ENCODE results near the gene TNKS1BP1.

DNA sequence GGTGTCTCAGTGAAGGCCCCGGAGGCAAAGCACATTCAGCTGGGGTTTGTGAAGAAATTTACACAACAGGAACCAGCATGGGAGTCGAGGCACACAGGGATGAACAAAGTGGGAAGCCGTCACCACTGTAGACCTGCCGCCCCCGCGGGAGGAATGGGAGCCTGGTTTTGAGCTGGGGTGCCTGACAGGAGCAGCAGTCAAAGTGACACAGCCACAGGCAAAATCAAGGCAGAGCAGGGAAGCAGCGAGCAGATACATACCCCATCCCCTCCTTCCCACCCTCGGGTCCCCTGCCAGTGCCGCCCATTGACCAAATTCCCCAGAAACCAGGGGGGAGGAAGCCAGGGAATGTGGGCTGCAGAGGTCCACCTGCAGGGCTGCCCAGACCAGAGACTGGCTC lies 34.2 kb upstream of the TNKS1BP1 start:
- TF ChIP-seq CTCF (IDR thresholded peaks at IDR 0.05; ENCODE audit: low read length) (no peak), EZH2 (IDR thresholded peaks at IDR 0.05; ENCODE audit: borderline replicate concordance, low read length) (no peak)

All from OCI-LY1 (cell line).